Activated CD4-positive, alpha-beta T cell treated with anti-CD3 and anti-CD28 coated beads for 4 hours (primary cell): ENCODE data around the gene RYK.
"Not testable (repeated sequence)": the region's sequence is repeated elsewhere in the genome, so short reads cannot be mapped to it uniquely, and the experiment has no call there.

Source experiments
- DNase-seq, 2 donors: peaks; one replicate each; pipeline ENCODE4 v3.0.0-alpha.2; 2020

The RYK gene

DNA sequence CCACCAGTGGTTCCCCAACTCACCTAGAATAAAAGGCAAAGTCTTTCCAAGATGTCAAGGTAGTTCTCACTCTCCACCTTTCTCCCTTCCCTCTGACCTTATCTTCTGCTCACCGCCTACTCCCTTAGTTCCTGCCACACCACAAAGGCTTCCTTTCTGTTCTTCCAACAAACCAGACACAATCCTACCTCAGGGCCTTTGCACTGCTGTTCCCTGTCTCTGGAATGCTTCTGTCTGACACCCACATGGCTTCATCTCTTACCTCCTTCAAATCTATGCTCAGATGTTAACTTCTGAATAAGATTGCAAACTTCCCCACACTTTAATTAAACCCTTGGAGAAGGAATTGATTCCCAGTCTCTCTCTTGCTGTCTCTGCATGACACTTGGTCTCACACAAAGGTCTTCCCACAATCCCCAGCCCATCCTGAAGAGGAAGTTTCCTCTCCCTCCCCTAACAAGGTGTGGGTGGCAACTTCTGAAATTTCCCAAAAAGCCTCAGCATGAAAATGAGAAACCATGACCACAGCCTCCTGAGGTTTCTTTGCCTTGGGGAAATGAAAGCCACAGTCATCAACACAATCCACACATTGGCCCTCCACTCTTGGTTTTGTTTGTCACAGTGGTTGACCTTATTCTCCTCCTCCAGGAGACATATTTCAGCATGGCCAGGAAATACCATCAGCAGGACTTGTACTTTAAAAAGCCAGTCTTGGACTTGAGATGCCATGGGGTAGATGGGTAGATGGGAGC lies 3.0 kb upstream of the RYK start:
- no peak for DNase-seq

DNA sequence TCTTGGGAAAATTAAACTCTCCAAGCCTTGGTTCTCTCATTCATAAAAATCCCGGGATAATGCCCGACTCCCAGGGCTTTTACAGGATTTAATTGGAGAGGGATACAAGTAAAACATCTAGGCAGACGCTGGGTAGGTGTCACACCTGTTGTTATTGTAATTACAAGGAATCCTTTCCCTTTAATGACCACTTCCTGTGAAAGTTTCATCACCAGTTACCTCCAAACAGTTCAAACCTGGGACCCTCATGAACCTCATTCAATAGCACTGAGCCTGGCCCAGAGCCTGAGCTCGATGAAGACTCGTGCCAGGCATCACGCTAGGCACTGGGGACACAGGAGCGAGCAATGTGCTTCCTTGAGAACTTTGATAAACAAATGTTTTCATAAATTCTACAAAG lies 2.1 kb upstream of the RYK start:
- DNase-seq: no peak

DNA sequence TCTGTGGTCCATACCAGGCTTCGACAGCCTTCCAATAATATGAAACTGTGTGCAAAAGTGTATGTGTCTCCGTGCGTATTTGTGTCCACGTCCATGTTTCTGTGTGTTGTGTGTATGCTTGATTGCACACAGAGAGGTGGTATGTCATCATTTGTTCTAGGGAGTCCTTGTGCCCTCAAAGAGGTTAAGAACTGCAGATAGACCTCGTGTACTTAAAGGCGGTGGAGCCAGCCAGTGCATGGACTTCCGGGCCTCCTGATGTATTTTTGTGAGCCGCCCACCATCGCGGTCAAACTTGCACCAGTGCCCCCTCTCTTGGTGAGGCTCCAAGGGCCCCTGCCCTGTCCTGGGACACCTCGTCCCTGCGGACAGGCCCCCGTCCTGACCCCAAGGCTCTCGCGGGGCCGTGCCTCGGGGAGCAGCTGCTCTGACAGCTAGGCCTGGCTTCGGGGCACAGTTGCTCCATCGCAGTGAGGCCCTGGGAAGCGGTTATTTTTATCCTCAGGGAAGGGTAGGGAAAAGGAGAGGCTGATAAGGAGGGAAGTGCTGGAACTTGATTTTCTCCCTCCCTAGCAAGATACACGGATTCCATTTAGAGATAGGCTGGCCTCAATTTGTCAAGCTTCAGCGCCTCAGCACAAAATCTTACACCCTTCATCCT lies 1.2 kb upstream of the RYK start:
- DNase-seq: no peak

DNA sequence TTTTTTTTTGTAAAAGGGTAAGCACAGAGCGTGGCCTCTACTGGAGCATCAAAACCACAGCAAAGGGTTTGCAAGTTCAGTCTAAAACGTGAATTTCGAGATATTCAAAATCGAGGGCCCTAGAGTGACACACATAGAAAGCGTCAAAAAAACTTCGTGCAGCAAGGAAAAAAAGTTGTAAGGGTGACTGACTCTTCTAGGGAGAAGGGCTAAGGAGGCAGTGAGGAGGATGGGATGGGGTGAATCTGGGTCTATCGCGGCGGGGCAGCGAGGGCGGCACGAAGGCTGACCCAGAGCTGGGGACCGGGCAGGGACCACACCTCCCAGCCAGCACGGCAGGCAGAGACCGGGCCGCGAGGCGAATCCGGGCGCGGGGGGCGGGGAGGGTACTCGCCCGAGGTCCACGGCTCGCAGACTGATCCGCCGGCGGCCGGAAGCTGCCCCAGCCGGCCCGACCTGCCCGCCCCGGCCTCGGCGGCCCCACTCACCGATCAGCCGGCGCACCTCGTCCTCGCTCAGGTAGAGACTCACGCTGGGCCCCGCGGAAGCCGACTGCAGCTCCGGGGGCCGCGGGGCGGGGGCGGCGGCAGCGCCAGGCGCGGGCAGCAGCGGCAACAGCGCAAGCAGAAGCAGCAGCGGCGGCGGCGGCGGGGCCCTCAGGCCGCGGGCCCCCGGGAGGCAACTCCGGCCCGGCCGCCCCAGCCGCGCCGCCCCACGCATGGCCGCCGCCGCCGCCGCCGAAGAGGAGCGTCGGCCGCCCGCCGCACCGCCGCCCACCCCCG lies 533 bp downstream of the RYK start:
- peak; percentile 29 to 48 for DNase-seq

DNA sequence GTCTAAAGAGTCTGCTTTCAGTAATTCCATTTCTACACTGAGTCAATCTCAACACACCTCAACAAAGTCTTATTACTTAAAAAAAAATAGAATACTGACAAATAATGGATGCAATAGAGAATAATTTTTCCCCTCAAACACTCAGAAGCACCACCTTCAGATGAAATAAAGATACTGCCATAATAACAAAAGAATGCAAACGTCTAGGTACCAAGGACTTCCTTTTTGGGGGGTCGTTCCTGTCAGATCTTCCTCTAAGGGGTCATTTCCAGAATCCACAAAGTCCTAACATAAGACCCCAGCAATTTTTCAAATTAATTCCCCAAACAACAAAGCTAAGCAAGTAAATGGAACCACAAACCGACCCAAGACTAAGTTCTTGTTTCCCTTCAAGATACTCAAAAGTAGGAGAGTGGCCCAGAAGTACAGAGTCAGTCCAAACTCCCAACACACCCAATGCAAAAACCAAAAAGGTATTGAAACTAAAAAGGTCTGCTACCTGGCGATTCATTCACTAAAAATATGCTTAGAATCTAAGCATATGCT lies 1.3 kb downstream of the RYK start:
- DNase-seq: no peak

DNA sequence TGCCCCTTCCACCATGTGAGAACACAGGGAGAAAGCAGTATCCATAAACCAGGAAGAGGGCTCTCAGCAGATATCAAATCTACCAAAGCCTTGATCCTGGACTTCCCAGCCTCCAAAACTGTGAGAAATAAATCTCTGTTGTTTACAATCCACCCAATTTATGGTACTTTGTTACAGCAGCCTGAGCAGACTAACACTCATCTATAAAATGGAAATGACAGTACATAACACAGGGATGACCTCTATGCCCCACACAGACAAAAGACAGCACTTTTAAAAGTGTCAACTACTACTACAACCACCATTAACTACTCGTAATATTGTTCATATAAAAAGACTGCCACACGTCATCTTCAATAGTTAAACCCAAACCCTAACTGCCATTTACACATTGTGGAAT lies 5.7 kb downstream of the RYK start:
- DNase-seq: no peak

DNA sequence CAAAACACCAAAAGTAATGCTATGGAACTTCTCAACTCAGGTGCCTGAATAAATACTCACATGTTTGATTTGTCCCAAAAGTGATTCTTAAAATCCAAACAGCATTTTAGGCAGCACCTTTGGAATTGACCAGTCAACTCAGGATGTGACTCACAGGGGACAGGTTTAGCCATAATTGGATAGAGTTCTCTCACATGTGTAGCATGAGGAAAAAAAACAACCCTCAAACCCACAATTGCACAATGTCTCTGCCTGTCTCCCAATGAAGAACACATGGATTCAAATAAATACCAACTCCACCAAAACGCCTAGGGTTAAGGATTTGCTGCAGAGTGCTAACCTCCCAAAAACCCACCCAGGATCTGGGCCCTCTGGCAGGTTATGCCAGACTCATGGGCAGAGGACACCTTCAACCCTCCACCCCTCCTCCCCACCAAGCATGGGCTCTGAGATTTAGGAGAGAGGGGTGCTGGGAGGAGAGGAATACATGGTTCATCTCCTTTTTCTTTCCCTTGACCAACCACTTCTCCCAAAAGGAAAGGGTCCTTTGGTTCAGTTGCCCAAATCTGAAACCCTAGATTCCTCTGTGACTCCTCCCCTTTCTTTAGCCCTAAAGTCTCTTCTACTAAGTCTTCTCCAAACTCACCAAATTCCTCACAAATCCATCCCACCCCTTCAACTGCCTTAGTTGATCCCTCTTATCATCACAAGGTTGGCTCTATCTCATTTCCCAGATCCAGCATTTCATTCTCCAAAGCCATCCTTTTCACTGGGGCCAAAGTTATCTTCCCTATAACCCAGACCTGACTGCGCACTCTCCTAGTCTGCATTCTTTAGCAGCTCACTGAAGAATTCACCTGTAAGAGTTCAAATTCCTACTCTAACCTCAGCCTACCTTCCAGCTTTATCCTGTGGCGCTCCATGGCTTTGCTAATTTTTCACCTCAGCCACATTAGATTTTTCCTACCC lies 7.7 kb downstream of the RYK start:
- DNase-seq: no peak

DNA sequence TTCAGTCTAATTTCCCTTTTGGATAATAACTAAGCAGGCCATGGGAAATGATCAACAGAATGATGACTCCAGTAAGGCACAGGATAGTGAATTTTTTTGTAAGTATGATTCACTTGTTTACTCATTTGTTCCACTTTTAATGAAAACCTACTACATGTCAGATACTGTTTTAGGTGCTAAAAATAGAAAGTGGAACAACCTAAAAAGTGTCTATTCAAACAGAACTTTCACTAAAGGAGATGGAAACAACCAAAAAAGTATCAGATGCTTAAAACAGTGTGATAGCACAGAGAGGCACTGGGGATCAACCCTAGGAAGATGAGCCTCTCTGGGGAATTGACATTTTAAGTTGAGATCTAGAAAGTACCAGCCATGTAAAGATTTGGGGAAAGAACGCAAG lies 11.1 kb downstream of the RYK start:
- DNase-seq: no peak

DNA sequence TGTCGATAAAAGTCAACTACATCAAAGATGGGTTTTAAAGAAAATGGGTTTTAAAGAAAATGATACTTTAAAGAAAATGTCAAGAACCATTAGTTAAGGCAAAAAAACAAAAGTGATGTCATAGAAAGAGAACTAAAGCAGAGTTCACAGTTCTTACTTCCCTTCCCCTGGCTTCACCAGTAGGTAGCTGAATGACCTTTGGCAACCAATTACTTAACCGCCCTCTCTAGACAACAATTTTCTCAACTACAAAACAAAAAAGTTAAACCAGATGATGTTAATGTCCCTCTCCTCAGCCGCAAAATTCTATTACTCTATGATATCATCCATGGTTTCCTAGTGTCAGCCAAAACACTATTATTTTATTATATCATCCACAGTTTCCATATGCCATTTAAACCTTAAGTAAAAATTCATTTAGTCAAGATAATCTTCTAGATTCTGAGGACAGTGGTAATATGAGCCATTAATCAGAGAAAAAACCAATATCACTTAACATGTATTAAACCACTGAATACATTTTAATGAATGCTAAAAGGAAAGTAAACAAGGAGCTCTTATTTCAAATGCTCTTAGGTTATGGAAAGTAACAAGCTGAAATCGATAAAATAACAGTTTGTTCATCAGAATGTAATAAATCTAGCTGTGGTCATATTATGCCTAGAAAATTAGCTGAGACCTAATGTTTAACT lies 13.1 kb downstream of the RYK start:
- no peak for DNase-seq

DNA sequence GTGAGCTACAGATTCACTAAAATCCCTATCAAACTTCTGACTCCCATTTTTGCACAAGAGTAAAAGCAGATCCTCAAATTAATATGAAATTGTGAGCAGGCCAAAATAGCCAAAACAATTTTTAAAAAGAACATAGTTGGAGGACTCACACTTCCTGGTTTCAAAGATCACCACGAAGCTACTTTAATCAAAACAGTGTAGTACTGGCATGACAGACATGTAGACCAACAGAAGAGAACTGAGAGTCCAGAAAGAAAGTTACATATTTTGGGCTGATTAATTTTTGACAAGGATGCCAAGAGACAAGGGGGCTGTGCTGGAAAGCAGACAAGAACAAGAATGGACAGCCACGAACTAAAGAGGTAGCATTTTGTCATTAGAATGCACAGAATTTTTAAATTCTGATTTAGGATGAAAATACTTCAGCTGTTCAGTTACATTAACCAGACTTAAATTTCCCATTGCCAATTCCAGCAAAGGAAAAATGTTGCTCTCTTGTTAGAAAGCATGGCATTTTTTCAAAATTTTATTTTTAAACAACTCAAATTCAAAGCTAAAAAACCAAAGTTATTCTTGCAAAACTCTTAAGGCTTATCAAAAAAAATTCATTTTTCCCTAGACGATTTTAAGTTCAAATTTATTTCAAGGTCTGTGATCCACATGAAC lies 14.0 kb downstream of the RYK start:
- DNase-seq: no peak

DNA sequence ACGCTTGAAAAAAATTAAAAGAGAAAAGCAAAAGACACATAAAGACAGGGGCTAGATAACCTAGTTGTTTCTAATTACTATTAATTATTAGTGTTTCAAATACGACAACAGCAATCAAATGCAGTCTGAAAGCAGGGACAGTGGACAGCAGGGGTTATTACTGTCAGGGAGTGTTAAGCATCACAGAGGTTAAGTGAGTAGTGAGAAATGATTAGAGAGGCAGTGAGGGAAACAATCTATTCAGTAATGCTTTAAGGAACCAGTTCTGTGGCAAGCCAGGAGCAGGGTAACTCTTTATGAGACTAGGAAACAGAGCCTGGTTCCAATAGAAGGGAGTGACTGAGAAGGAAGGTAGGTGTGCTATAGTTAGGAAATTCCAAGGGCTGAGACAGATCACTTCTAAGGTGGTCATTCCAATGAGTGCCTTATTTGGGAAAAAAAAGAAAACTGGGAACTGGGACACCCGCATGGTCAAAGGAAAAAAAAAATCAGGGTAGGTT lies 15.0 kb downstream of the RYK start:
- no peak for DNase-seq

DNA sequence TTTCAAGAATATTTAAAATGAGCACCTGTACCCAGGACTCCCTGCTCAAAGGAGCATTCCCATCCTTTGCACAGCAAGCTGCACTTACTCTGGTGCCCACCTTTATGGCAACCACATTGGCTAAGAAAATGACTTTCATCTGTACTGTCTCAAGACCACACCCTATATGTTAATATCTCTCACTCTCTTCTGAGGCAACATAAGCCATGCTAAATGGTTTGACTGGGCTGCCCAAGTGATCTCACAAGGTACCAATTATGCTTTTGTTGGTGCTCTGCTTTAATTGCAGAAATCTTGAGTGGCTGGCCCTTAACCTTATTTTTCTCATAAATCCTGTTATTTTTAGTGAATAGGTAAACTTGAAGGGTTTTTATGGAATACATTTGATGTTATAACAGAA lies 17.7 kb downstream of the RYK start:
- no peak for DNase-seq

DNA sequence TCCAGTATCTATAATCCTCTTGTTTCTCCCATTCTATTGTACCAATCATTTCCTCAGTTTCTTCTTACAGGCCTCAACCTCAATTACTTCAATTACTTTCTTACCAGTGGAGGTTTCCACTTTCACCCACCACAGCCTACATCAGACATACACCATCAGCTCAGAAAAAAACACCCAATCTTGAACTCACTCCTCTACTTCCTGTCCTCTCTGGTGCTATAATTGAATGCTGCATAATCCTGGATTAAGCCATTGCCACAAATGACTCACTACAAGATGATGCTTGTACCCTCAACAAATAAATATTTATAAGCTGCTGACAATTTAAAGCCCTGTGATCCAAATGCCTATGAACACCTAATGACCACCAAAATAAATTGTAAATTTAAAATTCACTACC lies 18.5 kb downstream of the RYK start:
- no peak for DNase-seq

DNA sequence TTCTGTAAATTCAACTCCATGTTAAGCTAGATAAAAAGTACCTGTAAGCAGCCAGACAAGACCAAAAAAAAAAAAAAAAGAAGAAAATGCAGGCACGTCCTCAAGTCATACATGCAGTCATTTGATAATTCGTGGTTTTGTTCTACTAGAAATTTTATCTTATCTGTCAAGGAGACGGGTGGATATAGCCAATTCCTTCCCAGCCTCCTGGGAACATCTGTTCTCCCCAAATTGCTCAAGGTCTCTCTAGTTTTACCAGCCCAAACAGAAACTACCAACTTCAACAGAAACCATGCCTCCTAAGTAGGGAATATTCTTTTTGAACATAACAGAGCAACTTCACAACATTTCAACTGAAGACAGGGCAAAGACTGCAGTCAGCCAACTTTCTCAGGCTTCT lies 19.5 kb downstream of the RYK start:
- DNase-seq: no peak

DNA sequence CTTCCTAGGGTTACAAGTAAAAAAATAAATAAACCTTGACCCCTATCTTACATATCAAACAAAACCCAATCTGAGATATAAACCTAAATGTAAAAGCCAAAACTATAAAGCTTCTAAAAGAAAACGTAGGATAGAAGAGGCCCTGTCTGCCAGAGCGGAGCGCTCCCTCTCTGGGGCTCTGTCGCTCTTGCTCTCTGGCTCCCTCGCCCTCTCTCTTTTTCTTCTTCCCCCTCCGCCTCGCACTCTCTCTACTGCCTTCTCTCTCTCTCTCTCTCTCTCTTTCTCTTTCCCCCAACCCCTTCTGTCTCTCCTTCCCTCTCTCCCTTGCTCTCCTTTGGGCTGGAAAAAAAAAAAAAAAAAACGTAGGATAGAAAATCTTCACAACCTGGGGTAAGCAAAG lies 21.6 kb downstream of the RYK start:
- no peak for DNase-seq

DNA sequence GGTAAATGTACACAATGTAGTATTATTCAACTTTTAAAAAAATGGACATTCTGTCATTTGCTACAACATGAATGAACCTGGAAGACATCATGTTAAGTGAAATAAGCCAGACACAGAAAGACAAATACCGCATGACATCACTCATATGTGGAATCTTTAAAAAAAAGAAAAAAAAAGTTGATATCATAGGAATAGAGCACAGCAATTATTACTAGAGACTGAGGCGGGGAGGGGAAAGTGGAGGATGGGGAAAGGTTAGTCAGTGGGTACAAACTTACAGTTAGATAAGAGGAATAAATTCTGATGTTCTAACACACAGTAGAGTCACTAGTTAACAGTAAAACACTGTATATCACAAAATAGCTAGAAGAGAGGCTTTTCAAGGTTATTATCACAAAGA lies 22.2 kb downstream of the RYK start:
- DNase-seq: no peak

DNA sequence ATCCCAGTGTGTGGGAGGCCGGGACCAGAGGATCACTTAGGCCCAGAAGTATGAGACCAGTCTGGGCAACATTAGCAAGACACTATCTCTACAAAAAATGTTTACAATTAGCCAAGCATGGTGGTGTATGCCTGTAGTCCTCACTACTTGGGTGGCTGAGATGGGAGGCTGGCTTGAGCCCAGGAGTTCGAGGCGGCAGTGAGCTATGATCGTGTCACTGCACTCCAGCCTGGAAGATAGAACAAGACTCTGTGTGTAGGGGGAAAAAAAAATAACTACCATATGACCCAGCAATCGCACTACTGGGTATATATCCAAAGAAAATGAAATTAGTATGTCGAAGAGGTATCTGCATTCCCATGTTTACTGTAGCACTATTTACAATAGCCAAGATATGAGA lies 22.6 kb downstream of the RYK start:
- DNase-seq: no peak

DNA sequence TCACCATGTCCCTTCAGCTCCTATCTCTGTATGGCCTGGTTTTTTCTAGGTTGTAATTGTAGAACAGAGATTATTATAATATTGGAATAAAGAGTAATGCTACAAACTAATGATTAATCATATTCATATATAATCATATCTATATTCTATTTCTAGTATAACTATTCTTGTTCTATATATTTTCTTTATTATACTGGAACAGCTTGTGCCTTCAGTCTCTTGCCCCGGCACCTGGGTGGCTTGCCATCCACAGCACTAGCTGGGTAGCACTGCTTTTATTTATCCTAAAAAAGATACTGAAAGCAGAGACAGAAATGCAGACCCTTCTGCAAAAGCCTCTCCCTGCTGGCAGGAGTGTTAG lies 25.9 kb downstream of the RYK start:
- not testable (repeated sequence) for DNase-seq

DNA sequence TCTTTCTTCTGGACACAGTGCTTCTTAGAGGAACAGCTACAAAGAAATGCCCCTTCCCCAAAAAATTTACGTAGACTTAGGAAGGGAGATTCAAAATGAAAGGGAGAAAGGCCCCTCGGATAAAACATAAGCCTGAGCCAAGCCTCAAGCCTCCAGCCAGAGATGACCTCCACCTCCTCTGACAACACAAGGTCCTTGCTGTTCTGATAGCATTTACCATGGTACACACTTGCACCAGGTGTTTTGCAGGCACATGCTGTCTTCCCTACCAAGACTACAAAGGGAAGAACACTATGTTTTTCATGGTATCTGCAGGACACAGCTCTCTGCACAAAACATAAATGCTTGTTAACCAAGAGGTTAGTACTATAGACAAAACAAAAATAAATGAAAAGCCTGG lies 27.8 kb downstream of the RYK start:
- no peak for DNase-seq

DNA sequence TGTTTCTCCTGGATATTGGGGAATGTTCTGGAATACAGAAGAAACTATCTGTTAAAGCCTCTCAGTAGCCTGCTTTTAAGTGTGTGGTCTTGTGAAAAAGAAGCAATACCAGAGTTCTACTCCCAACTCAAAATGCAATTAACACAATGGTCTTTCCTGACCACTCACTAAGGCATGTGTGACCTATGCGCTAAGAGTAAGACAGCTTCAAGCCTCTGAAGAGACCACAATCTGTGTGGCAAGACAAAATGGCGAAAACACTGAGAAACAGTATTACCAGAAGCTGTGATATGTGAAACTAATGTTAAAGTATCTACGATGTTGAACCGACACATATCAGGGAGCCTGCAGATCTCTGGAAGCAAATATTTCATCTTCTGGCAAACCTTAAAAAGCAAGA lies 33.8 kb downstream of the RYK start:
- DNase-seq: no peak

DNA sequence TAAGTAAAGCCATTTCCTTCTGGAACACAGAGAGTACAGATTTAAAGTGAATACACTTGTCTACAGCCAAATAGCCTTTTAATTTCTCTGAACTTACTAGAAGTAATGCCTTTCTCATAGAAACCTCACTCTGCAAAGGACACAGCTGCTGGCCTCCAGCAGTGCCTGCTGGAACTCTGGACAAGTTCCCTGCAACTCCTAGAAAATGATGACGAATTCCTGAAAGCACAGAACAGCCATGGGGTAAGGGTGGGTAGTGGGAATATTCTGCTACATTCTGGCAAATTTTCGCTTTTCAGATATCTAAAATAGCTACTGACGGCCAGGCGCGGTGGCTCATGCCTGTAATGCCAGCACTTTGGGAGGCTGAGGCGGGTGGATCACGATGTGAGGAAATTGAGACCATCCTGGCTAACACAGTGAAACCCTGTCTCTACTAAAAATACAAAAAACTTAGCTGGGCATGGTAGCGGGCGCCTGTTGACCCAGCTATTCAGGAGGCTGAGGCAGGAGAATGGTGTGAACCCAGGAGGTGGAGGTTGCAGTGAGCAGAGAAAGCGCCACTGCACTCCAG lies 34.4 kb downstream of the RYK start:
- DNase-seq: no peak
